Fibroblast of lung (primary cell): ENCODE data around the gene MYRIP.

Source experiments
- EZH2 ChIP-seq: IDR thresholded peaks from 2 replicates; pipeline ENCODE4 v1.5.1; 2012; ENCODE audit warnings: low read length, control low read depth, mild to moderate bottlenecking; ENCODE audit errors: missing control alignments
- TF ChIP-seq, protein P1 (sequence below), 2 donors: IDR thresholded peaks in 1 of 2; conservative IDR thresholded peaks in 1 of 2; 1 replicate in 1 of 2; 2 replicates in 1 of 2; pipeline ENCODE4 v1.5.1; 2011 to 2012; ENCODE audit warnings: low read length in 2 of 2, control low read depth in 1 of 2, inconsistent platforms in 1 of 2, low read depth in 1 of 2, mild to moderate bottlenecking in 1 of 2

DNA sequence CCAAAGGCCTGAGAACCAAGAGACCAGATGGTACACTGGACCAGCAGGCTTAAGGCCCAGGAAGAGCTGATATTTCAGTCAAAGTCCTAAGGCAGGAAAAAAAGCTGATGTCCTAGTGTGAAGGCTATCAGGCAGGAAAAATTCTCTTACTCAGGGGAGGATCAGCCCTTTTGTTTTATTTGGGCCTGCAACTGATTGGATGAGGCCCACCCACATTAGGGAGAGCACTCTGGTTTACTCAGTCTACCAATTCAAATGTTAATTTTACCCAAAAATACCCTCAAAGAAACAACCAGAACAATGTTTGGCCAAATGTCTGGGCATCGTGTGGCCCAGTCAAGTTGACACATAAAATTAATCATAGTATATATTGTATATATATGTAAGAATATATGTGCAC lies 24.5 kb upstream of the MYRIP start:
- TF ChIP-seq, protein P1, sequence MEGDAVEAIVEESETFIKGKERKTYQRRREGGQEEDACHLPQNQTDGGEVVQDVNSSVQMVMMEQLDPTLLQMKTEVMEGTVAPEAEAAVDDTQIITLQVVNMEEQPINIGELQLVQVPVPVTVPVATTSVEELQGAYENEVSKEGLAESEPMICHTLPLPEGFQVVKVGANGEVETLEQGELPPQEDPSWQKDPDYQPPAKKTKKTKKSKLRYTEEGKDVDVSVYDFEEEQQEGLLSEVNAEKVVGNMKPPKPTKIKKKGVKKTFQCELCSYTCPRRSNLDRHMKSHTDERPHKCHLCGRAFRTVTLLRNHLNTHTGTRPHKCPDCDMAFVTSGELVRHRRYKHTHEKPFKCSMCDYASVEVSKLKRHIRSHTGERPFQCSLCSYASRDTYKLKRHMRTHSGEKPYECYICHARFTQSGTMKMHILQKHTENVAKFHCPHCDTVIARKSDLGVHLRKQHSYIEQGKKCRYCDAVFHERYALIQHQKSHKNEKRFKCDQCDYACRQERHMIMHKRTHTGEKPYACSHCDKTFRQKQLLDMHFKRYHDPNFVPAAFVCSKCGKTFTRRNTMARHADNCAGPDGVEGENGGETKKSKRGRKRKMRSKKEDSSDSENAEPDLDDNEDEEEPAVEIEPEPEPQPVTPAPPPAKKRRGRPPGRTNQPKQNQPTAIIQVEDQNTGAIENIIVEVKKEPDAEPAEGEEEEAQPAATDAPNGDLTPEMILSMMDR (conservative IDR thresholded peaks at IDR 0.05 in 1 of 2, IDR thresholded peaks at IDR 0.05 in 1 of 2; ENCODE audit: low read depth in 1 of 2, low read length in 2 of 2), result no peak
- no peak for TF ChIP-seq EZH2
